HT1080 (cell line): Measurements from ENCODE around the gene TRPM2. TPM values are rescaled to one million over a fixed set of nuclear protein-coding genes. Genes with fewer than 3 reads are reported as not detected.
"Not testable (repeated sequence)": the region's sequence is repeated elsewhere in the genome, so short reads cannot be mapped to it uniquely, and the experiment has no call there.

Source experiments
- DNase-seq: peaks from one replicate; pipeline ENCODE4 v3.0.0-alpha.2; 2015; ENCODE audit warnings: low read depth
- total RNA-seq: library from RNA; depleted of rRNA; stranded (reverse); fragments of >200 nt; shearing (Covaris generic); gene quantifications from 2 replicates; pipeline ENCODE4 v1.2.3, GENCODE V29; 2014

The TRPM2 gene
- total RNA-seq, 1 experiment from 2014 or later, result 1.4 TPM

DNA sequence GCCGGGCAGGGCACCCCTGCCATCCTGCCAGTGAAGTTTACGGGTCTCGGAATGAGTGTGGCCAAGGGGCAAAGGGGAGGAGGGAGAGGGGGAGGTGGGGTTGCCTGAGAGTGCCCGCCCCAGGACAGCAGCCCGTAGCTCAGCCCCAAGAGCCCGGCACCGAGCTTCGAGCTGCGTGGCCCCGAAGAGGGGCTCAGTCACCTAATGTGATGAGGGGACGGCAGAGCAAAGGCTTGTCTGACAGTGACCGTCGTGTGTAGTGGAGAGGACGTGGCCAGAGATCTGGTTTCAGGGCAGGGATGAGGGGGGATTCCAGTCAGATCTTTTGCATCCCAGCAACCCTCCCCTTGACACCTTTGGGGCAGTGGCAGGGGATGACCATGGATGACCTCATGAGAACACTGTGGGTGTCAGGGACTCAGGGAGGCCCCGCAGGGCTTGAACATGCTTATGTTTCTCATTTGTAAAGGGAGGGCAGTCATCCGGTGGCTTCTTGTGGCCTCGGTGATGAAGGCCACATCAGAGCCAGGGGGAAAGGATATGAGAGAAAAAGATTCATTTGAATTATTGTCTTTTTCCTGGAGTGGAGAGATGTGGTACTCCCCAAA is 1.1 kb upstream of the TRPM2 start:
- DNase-seq, result no peak

DNA sequence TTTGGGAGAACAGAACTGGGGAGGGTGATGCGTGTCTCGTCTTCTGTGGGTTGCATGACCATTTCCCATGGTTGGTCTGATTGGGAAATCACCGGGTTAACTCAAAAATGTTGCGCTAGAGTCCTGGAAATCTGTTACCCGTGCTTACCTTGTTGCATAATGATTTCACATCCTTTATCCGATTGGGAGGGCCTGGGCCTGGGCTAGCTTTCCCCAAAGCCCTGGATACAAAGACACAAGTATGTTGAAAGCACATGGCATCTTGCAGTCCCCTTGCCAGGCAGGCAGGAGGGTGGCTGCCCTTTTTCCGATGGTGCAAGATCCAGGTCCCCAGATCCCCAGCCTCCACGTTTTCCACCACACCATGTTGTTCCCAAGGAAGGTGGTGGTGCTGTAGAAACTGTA is 582 bp downstream of the TRPM2 start:
- DNase-seq, result no peak

DNA sequence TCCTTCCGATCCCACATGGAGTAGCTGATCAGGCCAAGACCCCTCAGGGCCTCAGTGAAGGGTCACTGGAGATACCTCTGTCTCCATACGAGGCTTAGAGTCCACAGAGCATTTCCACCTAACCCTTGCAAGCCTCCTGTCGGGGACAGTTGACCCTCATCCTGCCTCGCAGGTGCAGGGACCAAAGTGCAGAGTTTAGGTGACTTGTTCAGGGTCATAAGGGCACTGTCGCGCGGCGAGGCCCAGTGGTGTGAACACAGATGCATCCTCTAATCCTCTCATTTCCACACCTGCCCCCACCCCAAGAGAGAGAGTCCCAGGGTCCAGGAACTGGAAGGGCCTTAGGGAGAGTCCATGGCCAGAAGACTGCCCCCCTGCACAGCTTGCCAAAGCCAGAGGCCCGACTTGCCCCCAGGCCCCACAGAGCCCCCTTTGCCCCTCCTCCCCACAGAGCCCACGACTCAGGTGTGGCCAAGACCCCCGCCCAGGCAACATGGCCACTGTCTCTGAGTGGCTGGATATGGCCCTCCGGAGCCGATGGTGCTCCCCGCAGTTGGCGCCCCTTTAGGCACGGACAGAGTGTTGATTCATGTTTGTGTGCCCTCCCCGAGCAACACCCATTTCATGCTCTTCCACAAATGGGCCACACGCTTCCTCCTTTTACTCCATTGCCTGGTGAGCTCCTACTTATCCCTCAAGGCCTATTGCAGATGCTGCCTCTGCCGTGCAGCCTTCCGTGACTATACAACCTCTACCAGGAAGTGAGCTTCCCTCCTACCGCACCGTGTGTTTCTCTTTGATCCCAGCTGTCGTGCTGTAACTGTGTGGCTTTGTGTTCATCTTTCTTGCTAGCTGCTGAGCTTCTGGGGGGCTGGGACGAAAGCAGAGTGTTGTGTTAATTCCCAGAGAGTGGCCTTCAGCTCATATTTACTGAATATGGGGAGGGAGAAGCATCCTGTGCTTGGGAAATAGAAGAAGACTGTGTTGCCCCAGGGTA is 1.7 kb downstream of the TRPM2 start:
- DNase-seq, result no peak

DNA sequence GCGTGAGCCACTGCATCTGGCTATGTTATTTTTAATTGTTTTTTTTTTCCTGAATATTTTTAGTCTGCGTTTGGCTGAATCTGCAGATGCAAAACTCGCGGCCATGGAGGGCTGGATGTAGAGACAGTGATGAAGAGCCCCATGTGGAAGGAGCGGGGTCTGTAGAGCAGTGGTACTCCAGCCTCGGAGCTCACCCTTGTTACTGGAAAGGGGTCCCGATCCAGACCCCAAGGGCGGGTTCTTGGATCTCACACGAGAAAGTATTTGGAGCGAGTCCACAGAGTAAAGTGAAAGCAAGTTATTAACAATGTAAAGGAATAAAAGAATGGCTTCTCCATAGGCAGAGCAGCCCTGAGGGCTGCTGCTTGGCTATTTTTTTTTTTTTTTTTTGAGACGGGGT is 2.7 kb downstream of the TRPM2 start:
- no peak for DNase-seq

DNA sequence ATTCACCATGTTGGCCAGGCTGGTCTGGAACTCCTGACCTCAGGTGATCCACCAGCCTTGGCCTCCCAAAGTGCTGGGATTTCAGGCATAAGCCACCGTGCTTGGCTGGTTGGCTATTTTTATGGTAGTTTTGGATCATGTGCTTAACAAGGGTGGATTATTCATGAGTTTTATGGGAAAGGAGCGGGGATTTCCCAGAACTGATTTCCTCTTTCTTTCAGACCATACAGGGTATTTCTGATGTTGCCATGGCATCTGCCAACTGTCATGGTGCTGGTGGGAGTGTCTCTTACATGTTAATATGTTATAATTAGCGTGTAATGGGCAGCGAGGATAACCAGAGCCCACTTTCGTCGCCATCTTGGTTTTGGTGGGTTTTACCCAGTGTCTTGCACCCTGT is 3.2 kb downstream of the TRPM2 start:
- no peak for DNase-seq

DNA sequence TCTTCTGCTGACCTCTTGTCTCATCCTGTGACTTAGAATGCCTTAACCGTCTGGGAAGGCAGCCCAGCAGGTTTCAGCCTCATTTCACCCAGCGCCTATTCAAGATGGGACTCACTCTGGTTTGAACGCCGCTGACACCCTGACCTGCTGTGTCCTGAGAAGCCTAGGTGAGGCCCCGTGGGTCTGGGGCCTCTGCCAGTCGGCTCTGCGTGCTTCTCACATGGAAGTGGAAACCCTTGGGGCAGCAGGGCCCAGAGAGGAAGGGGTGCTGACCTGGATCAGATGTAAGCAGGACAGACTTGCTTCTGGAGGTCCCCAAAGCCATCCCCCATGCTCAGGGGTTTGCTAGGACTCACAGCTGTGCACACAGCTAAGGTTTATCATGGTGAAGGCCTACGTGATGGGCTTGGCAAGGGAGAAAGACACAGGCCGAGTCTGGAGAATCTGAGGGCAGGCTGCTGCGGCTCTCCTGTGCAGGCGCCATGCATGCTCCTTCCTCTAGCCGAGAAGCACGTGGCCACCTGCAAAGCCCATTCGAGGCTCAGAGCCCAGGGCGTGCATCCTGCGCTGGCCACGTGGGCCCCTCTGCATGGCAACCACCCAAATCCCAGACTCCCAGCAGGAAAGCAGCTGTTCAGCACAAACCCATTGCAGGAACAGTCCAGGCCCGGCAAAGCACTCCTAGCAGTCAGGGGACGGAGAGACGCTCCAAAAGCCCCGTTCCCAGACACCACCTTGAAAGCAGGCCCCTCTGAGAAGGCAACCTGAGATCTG is 3.8 kb downstream of the TRPM2 start:
- DNase-seq, result no peak

DNA sequence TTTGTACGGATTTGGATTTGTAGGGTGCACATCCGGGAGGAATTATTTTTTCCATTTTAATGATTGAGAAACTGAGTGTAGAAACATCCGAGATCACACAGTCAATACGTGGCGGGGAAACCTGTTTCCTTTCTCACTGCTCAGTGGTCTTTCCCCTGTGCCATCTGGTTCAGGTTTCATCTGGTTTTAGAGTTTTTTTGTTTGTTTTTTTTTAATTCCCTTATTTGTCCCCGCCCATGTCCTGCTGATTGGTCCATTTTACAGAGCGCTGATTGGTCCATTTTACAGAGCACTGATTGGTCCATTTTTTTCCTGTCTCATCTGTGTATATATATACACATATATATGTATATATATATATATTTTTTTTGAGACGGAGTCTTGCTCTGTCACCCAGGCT is 6.0 kb downstream of the TRPM2 start:
- DNase-seq, result no peak

DNA sequence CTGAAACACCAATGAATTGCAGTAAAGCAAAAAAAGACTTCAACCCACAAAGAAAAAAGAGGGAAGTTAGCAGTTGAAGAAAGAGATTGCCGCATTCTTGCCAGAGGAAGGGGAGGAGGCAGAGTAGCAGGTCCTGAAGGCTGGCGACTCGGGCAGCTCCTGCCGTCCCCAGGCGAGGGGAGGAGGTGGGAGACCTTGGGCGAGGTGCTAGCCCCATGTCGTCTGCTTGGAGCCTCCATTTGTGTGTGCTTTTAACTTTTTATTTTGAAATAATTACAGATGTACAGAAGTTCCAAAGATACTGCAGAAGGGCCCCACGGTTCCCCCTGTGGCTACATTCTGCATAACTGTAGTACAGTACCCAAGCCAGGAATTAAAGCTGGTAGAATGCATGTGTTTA is 6.7 kb downstream of the TRPM2 start:
- no peak for DNase-seq

DNA sequence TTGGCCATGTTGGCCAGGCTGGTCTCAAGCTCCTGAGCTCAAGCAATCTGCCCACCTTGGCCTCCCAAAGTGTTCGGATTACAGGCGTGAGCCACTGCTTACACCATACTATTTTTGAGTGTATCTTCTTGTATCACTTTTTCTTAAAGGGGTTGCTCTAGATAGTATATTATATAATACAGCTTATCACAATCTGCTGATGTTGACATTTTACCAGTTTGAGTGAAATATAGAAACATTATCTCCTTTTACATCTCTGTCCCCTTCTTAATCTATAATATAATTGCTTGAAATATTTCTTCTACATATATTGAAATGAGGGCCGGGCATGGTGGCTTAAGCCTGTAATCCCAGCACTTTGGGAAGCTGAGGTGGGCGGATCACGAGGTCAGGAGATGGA is 8.5 kb downstream of the TRPM2 start:
- not testable (repeated sequence) for DNase-seq

DNA sequence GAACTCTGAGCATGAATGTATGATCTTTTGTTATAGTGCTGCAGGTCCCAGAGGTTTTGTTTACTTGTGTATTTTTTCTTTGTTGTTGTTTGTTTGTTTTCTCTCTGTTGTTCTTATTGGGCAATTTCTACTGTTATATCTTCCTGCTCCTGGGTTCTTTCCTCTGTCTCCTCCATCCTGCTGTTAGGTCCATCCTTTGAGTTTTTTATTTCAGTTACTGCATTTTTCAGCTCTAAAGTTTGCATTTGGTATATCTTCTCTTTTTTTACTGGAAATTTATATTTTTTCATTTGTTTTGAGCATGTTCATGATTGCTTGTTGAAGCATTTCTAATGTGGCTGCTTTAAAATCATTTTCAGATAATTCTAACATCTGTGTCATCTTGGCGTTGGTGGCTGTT is 9.9 kb downstream of the TRPM2 start:
- no peak for DNase-seq

DNA sequence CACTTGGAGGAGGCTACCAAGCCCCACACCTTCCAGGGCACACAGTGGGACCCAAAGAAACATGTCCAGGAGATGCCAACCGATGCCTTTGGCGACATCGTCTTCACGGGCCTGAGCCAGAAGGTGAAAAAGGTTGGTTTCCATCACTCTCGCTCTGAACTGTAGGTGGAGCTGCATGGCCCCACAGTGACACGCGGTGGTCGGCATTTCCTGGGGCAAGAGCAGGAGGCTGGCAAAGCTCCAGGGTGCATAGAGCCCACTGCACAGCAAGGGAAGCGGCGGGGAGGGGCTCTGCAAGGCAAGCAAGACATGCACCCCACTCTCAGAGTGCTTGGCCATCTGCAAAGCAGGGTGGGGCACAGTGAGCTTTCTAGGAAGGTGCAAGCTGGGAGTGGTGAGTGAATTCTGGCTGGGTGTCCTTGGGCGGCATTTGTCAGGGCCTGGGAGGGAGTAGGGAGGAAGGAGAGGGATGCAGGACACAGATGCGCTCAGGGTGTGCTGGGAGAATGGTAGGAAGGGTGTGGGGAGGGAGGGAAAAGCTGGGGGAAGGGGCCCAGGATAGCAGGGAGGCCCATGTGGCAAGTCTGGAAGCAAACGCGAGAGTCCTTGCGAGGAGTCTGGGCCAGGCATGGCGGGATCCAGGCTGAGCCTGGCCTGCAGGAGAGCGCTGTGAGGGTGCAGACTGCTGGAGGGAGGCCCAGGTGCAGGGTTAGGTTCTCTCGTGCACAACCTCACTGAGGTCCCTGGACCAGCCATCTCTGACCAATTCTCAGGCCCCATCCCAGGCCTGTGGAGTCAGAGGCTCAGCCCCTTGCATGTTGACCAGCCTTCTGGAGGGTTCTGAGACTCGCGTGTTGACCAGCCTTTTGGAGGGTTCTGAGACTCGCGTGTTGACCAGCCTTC is 11.0 kb downstream of the TRPM2 start:
- no peak for DNase-seq

DNA sequence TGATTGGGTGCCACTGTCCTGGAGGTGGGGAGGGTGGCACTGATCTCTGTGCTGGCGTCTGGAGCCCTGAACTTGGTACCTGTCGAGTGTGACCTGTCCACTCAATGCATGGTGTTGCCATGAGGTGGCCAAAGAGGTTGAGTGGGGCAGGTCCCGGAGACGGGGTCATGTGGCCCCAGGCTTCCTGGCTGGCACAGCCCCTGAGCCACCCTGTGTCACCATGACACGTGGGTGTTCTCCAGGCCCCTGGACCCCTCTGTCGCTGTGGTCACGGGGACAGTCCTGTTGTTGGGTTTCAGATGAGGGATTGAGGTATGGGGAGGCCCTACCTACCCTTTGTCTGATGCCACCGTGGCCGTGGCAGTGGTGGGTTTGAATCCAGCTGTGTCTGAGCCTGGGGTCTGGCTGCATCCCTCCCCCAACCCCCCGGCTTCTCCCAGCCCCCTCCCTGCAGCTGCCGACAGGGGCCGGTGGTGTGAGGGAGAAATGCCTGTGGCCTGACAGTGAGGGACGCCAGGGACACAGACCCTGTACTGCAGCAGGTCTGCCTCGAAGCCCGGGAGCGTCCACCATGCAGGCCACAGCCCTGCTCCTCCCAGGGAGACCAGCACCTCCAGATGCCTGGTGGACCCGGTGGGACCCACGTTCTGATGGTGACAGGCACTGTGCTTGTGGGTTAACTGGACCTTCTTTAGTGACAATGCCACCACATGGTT is 12.0 kb downstream of the TRPM2 start:
- DNase-seq, result no peak

DNA sequence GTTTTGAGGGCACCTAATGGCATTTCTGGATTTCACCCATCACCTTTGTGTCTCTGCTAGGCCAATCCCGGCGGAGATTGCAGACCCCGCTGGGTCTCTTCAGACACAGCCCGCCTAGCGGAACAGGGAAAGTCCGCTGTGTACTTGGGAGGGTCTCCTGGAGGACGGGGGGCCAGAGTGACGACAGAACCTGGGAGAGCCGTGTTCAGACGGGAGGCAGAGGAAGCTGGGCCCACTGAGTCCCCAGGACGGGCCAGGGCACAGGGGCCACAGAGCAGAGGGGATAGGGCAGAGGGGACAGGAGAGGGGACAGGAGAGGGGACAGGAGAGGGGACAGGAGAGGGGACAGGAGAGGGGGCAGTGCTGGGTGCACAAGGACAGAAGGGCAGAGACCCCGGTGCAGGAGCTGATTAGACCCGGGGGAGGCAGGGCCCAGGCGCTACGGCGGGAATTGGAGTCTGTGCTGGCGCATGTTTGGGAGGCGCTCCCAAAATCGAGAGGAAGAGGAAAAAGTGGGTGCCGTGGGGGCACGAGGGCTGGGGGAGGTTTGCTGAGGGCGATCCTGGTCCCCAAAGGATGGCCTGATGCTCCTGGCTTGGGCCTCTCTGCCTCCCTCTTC is 12.7 kb downstream of the TRPM2 start:
- no peak for DNase-seq

DNA sequence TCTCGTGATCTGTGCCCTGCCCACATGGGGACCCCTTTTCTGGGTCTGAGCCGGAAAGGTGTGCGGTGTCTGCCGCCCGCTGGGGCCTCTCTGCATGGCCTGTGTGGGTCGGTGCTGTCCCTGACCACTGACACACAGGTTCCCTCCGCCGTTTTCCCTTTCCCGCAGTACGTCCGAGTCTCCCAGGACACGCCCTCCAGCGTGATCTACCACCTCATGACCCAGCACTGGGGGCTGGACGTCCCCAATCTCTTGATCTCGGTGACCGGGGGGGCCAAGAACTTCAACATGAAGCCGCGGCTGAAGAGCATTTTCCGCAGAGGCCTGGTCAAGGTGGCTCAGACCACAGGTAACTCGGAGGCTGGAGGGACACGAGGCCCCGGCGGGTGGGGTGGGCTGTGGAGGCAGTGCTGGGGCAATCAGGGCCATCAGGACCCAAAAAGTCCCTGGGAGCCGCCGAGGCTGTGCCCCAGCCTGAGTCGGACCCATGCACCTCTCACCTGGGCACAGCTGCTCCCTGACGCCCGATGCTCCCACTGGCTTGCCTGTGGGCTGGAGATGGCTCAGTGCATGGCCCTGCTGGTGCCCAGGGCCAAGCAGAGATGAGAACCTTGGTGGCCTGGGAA is 13.3 kb downstream of the TRPM2 start:
- no peak for DNase-seq

DNA sequence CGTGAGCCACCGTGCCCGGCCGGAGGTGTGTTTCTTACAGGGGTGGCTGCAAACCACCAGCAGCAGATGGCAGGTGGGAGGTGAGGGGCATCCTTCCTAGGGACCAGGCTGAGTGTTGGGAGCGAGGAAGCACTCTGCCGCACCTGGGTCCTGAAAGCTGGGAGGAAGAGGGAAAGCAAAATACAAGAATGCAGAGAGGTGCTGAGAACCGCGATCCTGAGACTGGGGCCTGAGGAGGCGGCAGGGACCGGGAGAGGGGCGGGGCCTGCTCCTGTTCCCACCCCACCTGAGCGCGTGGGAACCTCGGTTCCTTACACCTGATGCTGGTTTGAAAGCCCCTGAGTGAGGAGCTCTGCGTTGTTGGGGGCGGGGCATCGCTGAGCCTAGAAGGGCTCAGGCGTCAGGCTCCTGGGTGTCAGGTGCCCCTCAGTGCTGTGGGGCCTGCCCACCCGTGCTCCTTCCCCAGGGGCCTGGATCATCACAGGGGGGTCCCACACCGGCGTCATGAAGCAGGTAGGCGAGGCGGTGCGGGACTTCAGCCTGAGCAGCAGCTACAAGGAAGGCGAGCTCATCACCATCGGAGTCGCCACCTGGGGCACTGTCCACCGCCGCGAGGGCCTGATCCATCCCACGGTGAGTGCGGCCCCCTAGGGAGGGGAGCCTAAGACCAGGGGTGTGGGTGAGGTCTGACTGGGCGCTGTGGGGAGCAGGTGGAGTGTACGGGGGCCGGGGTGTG is 15.5 kb downstream of the TRPM2 start:
- DNase-seq, result no peak

DNA sequence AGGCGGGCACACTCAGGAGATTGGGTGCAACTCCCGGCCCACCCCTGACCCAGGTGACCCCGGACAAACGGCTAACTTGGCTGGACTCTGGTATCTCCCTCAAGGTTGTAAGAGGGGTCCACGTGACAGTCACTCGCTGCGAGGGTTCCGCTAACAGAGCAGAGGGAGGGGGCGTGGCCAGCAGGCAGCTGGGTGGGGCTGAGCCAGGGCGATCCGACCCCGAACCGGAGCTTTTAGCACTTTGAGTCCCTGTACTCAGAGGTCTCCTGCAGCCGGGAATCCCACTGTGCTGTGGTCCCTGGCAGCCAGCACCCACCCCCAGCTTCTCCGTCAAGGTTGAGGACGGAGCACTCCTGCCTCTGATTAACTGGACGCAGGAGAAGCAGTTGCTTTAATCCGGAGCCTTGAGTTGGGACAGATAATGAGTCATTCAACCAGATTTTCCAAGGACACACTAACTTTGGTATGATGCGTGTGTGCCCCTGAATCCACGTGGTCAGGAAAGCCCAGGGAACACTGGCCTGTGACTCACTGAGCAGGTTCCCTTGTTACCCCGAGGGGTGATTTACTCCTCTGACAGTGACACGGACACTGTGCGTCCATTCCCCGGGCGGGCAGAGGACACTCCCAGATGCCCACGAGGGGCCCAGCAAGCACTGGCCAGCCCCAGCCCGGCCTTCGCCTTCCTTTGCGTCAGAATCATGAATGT is 16.8 kb downstream of the TRPM2 start:
- DNase-seq, result peak; percentile 46

DNA sequence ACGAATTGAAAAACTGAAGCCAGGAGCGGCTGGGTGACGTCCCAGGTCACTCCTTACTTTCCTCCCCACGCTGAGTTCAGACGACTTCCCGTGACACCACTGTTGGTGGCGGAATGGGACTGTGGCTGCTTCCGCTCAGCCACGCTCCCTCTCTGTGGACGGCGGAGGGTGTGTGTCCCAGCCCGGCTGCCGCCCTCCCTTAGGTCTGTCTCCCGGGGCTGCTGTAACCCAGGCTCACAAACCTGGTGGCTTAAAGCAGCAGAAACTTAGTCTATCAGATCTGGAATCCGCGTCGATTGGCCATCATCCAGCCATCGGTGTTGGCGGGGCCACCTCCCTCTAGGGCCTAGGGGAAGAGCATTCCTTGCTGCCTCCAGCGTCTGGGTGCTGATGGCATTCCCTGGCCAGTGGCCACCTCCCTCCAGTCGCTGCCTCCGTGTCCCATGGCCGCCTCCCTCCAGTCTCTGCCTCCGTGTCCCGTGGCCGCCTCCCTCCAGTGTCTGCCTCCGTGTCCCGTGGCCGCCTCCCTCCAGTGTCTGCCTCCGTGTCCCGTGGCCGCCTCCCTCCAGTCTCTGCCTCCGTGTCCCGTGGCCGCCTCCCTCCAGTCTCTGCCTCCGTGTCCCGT is 17.5 kb downstream of the TRPM2 start:
- no peak for DNase-seq

DNA sequence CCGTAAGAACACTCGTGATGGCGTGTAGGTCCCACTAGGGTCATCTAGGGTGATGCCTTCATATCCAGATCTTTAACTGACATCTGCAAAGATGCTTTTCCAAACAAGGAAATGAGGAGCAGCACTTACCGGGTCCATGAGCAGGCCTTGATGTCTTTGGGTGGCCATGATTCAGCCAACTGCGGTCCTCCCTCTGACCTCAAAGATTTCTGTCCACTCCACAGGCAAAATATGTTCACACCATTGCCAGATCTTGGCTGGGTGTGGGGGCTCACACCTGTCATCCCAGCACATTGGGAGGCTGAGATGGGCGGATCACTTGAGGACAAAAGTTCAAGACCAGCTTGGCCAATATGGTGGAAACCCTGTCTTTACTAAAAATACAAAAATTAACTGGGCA is 18.2 kb downstream of the TRPM2 start:
- no peak for DNase-seq
